GM18873 (cell line): ENCODE measurements around the gene PTPN14.

Experiments used
- ATAC-seq: cut with Tn5 transposase; IDR thresholded peaks from one replicate; pipeline ENCODE4 v1.9.1; 2021; ENCODE audit warnings: mild to moderate bottlenecking, moderate library complexity, moderate number of reproducible peaks; ENCODE audit not compliant: unreplicated experiment, low FRiP score

The PTPN14 gene

GRCh38 chr1:214380986-214381695 is 170.3 kb downstream of the PTPN14 start:
- ATAC-seq: no peak

- no peak for ATAC-seq
Observed at GRCh38 chr1:214380396-214380795, 171.0 kb downstream of the PTPN14 start.

DNA sequence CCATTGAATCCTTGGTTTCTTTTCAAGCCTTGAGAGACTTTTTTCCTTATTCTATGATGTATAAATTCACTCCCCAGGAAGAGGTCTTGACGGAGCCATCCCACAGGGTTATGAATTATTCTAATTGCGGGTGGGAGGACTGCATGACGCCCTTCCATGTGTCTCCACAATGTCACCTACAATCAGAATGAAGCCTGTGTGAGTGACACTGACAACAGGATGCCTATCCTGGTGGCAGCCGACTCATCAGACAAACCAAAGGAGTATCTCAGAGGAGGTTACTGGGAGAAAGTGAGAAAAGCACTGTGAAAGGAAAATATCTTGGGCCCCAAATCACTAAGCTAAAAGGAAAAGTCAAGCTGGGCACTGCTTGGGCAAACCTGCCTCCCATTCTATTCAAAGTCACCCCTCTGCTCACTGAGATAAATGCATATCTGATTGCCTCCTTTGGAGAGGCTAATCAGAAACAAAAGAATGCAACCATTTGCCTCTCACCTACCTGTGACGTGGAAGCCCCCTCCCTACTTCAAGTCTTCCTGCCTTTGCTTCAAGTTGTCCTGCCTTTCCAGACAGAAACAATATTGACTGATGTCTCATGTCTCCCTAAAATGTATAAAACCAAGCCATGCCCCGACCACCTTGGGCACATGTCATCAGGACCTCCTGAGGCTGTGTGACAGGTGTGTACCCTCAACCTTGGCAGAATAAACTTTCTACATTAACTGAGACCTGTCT is 172.0 kb downstream of the PTPN14 start:
- ATAC-seq: no peak

GRCh38 chr1:214378492-214378891 is 172.9 kb downstream of the PTPN14 start:
- ATAC-seq: no peak

DNA sequence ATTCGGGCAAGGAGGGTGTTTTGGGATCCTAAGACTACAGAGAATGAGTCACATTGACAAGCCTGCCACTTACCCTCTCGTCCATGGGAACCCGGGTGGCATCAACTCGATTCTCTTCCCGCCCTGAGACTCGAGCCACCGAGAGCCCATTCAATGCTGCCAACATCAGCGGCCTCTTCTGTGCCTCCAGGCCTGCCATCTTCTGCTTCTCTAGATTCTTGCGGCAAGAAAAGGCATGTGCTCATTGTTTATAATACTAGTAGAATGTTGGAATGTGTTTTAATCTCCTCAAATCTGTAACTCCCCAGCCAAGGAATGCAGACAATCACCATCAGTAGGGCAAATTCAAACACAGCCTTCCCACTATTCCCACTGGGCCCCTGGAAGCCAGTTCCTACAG is 173.5 kb downstream of the PTPN14 start:
- no peak for ATAC-seq

- no peak for ATAC-seq
Observed at GRCh38 chr1:214377485-214377884, 173.9 kb downstream of the PTPN14 start.

GRCh38 chr1:214372092-214372491 is 179.3 kb downstream of the PTPN14 start:
- ATAC-seq: no peak

DNA sequence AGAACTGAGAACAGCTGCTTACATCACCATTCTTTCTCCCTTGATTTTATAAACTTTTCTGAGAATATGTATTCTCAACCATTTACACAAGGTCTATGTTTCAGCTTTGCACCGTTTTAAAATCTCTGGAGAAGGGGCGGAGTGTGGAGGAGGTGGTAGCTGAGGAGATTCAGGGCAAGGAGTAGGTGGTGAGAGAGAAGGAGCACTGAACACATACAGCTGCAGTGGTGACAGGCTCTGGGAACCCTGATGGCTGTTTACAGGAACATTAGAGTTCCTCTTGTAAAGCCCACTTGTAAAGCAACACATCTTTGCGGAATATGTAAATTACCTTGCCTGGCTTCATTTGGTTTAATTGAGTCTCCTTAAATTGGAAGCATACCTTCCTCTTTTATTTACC is 180.8 kb downstream of the PTPN14 start:
- ATAC-seq: no peak

GRCh38 chr1:214369364-214369763 is 182.0 kb downstream of the PTPN14 start:
- ATAC-seq: no peak

GRCh38 chr1:214367841-214368240 is 183.6 kb downstream of the PTPN14 start:
- no peak for ATAC-seq

DNA sequence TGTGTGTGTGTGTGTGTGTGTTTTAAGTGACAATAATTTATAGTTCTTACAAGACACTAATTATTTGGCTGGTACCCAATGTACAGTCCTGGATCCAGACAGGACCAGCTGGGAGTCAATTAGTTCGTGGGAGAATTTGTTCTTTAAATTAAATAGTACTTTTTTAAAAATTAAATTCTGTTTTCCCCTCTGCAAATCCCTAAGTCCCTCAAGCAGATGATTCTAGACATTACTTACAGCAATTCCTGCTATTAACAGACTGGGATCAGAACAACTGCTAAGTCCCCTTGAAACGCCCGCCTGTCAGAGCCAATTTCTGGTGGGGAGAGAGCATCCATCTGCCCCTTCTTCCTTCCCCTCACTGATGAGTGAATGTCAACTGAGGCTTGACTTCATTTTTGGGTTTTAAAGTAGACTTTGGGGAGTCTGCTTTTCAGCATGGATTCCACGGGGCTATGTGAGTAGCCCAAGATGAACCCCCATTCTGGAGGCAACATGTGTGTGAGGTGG is 186.6 kb downstream of the PTPN14 start:
- no peak for ATAC-seq

DNA sequence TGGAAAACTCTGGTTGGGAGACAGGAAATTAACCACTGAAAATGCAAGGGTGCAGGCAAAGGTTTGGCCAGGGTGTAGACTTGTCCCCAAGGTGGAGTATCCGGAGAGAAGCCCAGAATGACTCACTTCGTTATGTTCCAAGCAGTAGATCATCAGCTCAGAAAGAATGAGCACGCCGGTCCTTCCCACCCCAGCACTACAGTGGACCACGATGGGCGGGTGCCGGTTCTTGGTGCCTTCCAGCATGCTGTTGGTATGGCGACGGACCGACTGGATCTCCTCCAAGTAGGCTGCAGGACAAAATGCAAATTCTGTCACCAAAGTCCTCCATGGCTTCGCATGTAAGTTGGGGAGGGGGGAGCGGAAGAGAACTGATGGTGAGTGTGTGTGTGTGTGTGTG is 187.0 kb downstream of the PTPN14 start:
- no peak for ATAC-seq

- ATAC-seq: no peak
Observed at GRCh38 chr1:214363386-214363785, 188.0 kb downstream of the PTPN14 start.

- ATAC-seq: no peak
Observed at GRCh38 chr1:214362188-214362882, 189.1 kb downstream of the PTPN14 start.

DNA sequence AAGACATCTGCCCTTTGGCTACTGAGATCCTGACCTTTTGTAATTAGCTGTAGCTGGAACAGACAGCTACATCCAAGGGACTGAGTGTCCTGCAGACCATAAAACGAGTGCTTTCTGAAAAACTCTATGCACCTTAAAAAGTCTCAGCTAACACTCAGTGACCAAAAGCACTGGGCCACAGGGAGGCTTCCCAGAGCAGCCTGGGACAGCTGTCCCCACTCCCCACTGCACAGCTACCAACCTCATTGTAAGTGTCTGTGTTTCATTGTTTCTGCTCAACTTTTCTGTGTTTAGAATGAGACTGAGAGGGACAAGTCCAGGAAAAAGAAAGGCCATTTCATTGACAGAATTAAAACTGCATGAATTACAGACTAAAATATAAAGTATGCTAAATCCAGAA is 189.8 kb downstream of the PTPN14 start:
- no peak for ATAC-seq

DNA sequence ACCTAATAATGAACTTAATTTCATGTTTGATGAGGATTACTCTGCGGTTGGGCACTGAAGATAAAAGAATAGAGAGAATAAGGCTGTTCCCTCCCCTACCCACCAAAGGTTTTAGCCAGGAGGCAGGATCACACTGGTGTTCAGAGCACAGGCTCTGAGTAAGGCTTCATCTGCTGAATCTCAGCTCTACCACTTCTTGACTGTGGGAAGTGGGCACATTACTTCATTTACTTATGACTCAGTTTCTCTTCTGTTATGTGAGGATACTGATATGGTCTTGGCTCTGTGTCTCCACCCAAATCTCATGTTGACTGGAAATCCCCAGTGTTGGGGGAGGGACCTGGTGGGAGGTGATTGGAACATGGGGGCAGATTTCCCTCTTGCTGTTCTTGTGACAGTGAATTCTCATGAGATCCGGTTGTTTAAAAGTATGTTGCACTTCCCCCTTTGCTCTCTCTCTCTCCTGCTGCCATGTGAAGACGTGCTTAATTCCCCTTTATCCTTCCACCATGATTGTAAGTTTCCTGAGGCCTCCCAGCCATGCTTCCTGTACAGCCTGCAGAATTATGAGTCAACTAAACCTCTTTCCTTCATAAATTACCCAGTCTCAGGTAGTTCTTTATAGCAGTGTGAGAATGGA is 190.8 kb downstream of the PTPN14 start:
- ATAC-seq: no peak

GRCh38 chr1:214360116-214360515 is 191.3 kb downstream of the PTPN14 start:
- no peak for ATAC-seq

DNA sequence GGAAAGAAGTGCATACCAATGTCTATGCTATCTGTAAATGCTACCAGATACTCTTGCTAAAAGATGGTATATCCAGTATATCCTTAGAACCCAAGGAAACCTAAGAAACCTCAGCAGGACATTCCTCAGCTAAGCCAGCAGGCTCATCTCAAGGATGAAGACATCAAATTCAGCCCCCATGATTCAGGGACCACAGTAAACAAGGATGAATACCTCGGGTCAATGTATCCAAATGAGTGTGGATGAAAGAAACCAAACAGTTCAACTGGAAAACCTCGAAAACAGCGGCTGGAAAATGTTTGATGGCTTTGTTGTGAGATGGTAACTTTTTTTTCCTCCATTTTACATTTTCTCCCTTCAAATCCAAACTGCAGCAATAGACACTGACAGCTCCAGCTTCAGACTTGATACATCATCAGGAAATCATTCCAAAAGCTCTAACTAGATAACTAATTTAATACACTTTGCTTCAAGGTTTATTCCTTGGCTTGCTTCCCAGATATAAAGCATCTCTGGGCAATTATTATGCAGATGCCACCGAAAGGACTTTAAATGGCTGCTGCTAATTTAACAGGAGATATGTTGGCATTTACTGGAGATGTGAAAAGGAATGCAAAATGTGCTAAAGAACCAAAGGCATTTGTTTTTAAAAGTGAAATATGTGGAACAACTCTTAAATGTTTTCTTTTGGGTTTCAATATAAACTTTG is 196.8 kb downstream of the PTPN14 start:
- no peak for ATAC-seq

GRCh38 chr1:214352838-214353237 is 198.6 kb downstream of the PTPN14 start:
- ATAC-seq: no peak

GRCh38 chr1:214351551-214352277 is 199.7 kb downstream of the PTPN14 start:
- ATAC-seq: no peak
